K562 (cell line): Measurements from ENCODE around the gene HOXD12. TPM values are rescaled to one million over a fixed set of nuclear protein-coding genes. Genes with fewer than 3 reads are reported as not detected.

ENCODE experiments used
- ARID1B ChIP-seq: fragments of 450-650 bp; IDR thresholded peaks from 2 replicates; pipeline ENCODE4 v1.6.1; 2016; ENCODE audit warnings: antibody characterized with exemption, mild to moderate bottlenecking, inconsistent platforms
- BMI1 ChIP-seq: fragments of 150-350 bp; IDR thresholded peaks from 2 replicates; pipeline ENCODE4 v1.6.1; 2014; ENCODE audit warnings: low read length
- CXXC5 ChIP-seq: fragments of 250-450 bp; sonication (Bioruptor Pico); IDR thresholded peaks from 2 replicates; pipeline ENCODE4 v1.8.0; 2022; ENCODE audit warnings: inconsistent platforms, mild to moderate bottlenecking, moderate library complexity
- MAFK ChIP-seq: IDR thresholded peaks from 2 replicates; pipeline ENCODE4 v1.6.1; 2011; ENCODE audit warnings: low read length, improper control_type of control experiment
- POLR2H ChIP-seq: IDR thresholded peaks from 2 replicates; pipeline ENCODE4 v1.6.1; 2016; ENCODE audit warnings: missing genetic modification characterization, low read depth, mild to moderate bottlenecking, control low read depth, missing compliant biosample characterization, moderate library complexity
- RNF2 ChIP-seq: sonication (generic); IDR thresholded peaks from 2 replicates; pipeline ENCODE4 v1.6.1; 2016
- SIN3A ChIP-seq, 2 experiments: fragments of 150-350 bp in 1 of 2; IDR thresholded peaks; 2 replicates each; pipeline ENCODE4 v1.6.1; 2011 to 2016; ENCODE audit warnings: borderline replicate concordance in 2 of 2, low read depth in 2 of 2, low read length in 2 of 2, mild to moderate bottlenecking in 2 of 2, moderate library complexity in 2 of 2; ENCODE audit not compliant: control insufficient read depth in 1 of 2
- SMARCC2 ChIP-seq: fragments of 450-650 bp; IDR thresholded peaks from 2 replicates; pipeline ENCODE4 v1.6.1; 2017; ENCODE audit warnings: antibody characterized with exemption, moderate library complexity, mild to moderate bottlenecking, low read depth
- XRCC5 ChIP-seq: fragments of 200-400 bp; formaldehyde crosslinking; IDR thresholded peaks from 2 replicates; pipeline ENCODE4 v1.6.1; 2017; ENCODE audit warnings: low read depth, mild to moderate bottlenecking, low read length
- YBX1 ChIP-seq: fragments of 450-650 bp; IDR thresholded peaks from 2 replicates; pipeline ENCODE4 v1.7.1; 2016; ENCODE audit warnings: mild to moderate bottlenecking
- ZNF212 ChIP-seq: fragments of 450-650 bp; formaldehyde crosslinking; IDR thresholded peaks from 2 replicates; pipeline ENCODE4 v1.4.0; 2020; ENCODE audit warnings: mild to moderate bottlenecking
- ZNF696 ChIP-seq: fragments of 250-450 bp; sonication (Bioruptor Pico); conservative IDR thresholded peaks from 2 replicates; pipeline ENCODE4 v1.4.0; 2020; ENCODE audit warnings: mild to moderate bottlenecking, moderate library complexity
- polyA plus RNA-seq, 8 experiments: library from polyadenylated mRNA; depleted of rRNA in 4 of 8; stranded (reverse) in 5 of 8; unstranded in 3 of 8; fragments of >200 nt; fragmentation: Nextera tagmentation in 2 of 8; fragmentation: Illumina TruSeq in 1 of 8; extraction: Ambion mirVana in 2 of 8; extraction: Trizol in 1 of 8; gene quantifications; 2 replicates each; pipeline versions ENCODE4 v1.2.1 to v1.2.3, GENCODE V29; 2011 to 2014; ENCODE audit warnings: inconsistent platforms in 1 of 8, missing spikeins in 1 of 8
- total RNA-seq, 7 experiments: library from RNA; depleted of rRNA in 6 of 7; stranded (reverse); fragments of >200 nt in 6 of 7; fragmentation: Illumina TruSeq in 2 of 7; extraction: Trizol in 2 of 7; gene quantifications; 2 replicates each; pipeline versions ENCODE4 v1.2.1 to v1.2.3, GENCODE V29; 2011 to 2021; ENCODE audit warnings: low replicate concordance in 1 of 7
- TF ChIP-seq, protein P1 (sequence below): sonication (generic); formaldehyde crosslinking; IDR thresholded peaks from 2 replicates; pipeline ENCODE4 v1.8.1; 2023; ENCODE audit warnings: mild to moderate bottlenecking, missing genetic modification reagents
- TF ChIP-seq, protein P2 (sequence below): fragments of 450-650 bp; IDR thresholded peaks from 2 replicates; pipeline ENCODE4 v1.6.1; 2016
- TF ChIP-seq, protein P3 (sequence below): fragments of 250-450 bp; sonication (Bioruptor Pico); IDR thresholded peaks from 2 replicates; pipeline ENCODE4 v1.5.0; 2021
- TF ChIP-seq, protein P4 (sequence below): fragments of 450-650 bp; conservative IDR thresholded peaks from 2 replicates; pipeline ENCODE4 v1.6.1; 2016; ENCODE audit warnings: missing genetic modification characterization, low read depth, mild to moderate bottlenecking, control low read depth, missing compliant biosample characterization
- TF ChIP-seq, protein P5 (sequence below): fragments of 250-450 bp; sonication (Bioruptor Pico); IDR thresholded peaks from 2 replicates; pipeline ENCODE4 v1.8.0; 2021; ENCODE audit warnings: moderate library complexity, mild to moderate bottlenecking, inconsistent platforms
- TF ChIP-seq, protein P6 (sequence below), 3 experiments: fragments of 200-800 bp in 1 of 3; fragments of 250-450 bp in 1 of 3; fragments of 450-650 bp in 1 of 3; sonication (Bioruptor Pico) in 1 of 3; sonication (Bioruptor generic) in 1 of 3; formaldehyde crosslinking in 1 of 3; IDR thresholded peaks; 2 replicates each; pipeline versions ENCODE4 v1.6.1 to v1.8.0; 2016 to 2022; ENCODE audit warnings: mild to moderate bottlenecking in 2 of 3, missing genetic modification characterization in 2 of 3, missing compliant biosample characterization in 1 of 3, moderate library complexity in 1 of 3

HOXD12 gene
- total and polyA plus RNA-seq, 9 of the 15 experiments (the other 6 are each of a cell fraction or from before 2014, with no cell fraction given): not detected

DNA sequence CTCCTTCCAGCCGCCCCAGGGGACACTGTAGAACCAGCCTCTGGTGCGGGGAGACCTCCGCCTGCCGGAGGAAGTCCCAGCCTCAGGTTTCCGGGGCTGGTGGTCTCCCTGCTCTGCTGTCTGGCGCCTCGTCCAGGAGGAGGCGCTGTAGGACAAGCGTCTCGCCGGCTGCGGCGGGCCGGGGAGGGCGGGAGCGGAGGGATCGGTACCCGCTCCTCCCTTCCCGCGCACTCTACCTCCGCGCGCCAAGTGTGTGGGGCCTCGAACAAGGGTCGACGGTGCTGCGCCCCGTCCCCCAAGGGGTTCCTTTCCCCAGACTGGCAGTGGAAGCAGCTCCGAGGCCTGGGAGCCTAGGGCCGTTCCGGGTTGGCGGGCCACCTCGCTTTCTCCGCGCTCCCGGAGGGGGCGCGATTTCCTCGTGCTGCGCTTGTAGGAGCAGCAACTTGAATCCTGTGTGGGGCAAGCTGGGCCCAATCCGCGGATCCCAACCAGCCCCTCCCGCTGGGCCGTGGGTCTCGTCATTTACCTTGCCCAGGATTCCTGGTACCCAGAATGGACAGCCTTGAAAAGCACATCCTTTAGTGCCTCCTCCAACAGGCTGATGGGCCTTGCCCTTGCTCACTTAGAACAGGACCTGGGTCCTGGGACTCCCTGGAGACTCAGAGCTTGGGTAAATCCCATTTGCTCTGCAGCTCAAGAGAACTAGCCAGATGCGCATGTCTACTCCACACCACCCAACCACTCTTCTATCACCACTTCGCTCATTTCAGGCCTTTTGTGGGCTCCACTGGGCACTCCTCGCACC, 41.1 kb downstream of the HOXD12 start (continued):
- TF ChIP-seq, protein P1, sequence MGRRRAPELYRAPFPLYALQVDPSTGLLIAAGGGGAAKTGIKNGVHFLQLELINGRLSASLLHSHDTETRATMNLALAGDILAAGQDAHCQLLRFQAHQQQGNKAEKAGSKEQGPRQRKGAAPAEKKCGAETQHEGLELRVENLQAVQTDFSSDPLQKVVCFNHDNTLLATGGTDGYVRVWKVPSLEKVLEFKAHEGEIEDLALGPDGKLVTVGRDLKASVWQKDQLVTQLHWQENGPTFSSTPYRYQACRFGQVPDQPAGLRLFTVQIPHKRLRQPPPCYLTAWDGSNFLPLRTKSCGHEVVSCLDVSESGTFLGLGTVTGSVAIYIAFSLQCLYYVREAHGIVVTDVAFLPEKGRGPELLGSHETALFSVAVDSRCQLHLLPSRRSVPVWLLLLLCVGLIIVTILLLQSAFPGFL: no peak
- TF ChIP-seq SMARCC2 (no peak), MAFK (no peak), SIN3A (IDR thresholded peaks at IDR 0.05; ENCODE audit: borderline replicate concordance in 2 of 2, control insufficient read depth in 1 of 2, low read depth in 2 of 2, low read length in 2 of 2) (no peak), YBX1 (no peak), RNF2 (no peak), ZNF696 (CRISPR knock-in tag) (no peak), CXXC5 (CRISPR knock-in tag) (peak; percentile 69), BMI1 (peak; percentile 9; the same call in 1 of the 2 replicates), XRCC5 (no peak), ARID1B (no peak), ZNF212 (no peak), POLR2H (tag) (no peak)
- TF ChIP-seq, protein P2, sequence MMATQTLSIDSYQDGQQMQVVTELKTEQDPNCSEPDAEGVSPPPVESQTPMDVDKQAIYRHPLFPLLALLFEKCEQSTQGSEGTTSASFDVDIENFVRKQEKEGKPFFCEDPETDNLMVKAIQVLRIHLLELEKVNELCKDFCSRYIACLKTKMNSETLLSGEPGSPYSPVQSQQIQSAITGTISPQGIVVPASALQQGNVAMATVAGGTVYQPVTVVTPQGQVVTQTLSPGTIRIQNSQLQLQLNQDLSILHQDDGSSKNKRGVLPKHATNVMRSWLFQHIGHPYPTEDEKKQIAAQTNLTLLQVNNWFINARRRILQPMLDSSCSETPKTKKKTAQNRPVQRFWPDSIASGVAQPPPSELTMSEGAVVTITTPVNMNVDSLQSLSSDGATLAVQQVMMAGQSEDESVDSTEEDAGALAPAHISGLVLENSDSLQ: no peak
- TF ChIP-seq, protein P3, sequence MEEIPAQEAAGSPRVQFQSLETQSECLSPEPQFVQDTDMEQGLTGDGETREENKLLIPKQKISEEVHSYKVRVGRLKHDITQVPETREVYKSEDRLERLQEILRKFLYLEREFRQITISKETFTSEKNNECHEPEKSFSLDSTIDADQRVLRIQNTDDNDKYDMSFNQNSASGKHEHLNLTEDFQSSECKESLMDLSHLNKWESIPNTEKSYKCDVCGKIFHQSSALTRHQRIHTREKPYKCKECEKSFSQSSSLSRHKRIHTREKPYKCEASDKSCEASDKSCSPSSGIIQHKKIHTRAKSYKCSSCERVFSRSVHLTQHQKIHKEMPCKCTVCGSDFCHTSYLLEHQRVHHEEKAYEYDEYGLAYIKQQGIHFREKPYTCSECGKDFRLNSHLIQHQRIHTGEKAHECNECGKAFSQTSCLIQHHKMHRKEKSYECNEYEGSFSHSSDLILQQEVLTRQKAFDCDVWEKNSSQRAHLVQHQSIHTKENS (CRISPR knock-in tag): no peak
- TF ChIP-seq, protein P4, sequence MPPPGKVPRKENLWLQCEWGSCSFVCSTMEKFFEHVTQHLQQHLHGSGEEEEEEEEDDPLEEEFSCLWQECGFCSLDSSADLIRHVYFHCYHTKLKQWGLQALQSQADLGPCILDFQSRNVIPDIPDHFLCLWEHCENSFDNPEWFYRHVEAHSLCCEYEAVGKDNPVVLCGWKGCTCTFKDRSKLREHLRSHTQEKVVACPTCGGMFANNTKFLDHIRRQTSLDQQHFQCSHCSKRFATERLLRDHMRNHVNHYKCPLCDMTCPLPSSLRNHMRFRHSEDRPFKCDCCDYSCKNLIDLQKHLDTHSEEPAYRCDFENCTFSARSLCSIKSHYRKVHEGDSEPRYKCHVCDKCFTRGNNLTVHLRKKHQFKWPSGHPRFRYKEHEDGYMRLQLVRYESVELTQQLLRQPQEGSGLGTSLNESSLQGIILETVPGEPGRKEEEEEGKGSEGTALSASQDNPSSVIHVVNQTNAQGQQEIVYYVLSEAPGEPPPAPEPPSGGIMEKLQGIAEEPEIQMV (tag): no peak
- TF ChIP-seq, protein P5, sequence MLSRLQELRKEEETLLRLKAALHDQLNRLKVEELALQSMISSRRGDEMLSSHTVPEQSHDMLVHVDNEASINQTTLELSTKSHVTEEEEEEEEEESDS (CRISPR knock-in tag): no peak
- TF ChIP-seq, protein P6, sequence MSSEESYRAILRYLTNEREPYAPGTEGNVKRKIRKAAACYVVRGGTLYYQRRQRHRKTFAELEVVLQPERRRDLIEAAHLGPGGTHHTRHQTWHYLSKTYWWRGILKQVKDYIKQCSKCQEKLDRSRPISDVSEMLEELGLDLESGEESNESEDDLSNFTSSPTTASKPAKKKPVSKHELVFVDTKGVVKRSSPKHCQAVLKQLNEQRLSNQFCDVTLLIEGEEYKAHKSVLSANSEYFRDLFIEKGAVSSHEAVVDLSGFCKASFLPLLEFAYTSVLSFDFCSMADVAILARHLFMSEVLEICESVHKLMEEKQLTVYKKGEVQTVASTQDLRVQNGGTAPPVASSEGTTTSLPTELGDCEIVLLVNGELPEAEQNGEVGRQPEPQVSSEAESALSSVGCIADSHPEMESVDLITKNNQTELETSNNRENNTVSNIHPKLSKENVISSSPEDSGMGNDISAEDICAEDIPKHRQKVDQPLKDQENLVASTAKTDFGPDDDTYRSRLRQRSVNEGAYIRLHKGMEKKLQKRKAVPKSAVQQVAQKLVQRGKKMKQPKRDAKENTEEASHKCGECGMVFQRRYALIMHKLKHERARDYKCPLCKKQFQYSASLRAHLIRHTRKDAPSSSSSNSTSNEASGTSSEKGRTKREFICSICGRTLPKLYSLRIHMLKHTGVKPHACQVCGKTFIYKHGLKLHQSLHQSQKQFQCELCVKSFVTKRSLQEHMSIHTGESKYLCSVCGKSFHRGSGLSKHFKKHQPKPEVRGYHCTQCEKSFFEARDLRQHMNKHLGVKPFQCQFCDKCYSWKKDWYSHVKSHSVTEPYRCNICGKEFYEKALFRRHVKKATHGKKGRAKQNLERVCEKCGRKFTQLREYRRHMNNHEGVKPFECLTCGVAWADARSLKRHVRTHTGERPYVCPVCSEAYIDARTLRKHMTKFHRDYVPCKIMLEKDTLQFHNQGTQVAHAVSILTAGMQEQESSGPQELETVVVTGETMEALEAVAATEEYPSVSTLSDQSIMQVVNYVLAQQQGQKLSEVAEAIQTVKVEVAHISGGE (CRISPR knock-in tag; IDR thresholded peaks at IDR 0.05): no peak
